HEK293 (cell line): ENCODE results near the gene VPS13D.

ENCODE experiments used
- CTCF ChIA-PET: fragments of 350-600 bp; formaldehyde crosslinking; extraction: SDS; loops from one replicate; lab custom pipeline; 2021; ENCODE audit warnings: antibody characterized with exemption; lab: Yijun Ruan, JAX
- POLR2A ChIA-PET: fragments of 300-600 bp; formaldehyde crosslinking; extraction: SDS; loops from one replicate; lab custom pipeline; 2020; ENCODE audit warnings: antibody characterized with exemption, inconsistent platforms; lab: Yijun Ruan, JAX
- H3K27ac ChIP-seq: fragments of 200-500 bp; sonication (Bioruptor generic); 2 replicates; pipeline ENCODE4 v1.5.1; 2014; ENCODE audit warnings: low read depth, low read length, control low read depth, inconsistent platforms; ENCODE audit errors: extremely low read depth
- H3K36me3 ChIP-seq, 2 experiments: fragments of 200-500 bp in 1 of 2; sonication (Bioruptor generic) in 1 of 2; 1 replicate in 1 of 2; 2 replicates in 1 of 2; pipeline ENCODE4 v1.5.1; 2014 to 2017; ENCODE audit warnings: inconsistent platforms in 2 of 2, low read length in 2 of 2; ENCODE audit not compliant: control insufficient read depth in 2 of 2, insufficient read depth in 1 of 2
- H3K4me1 ChIP-seq: fragments of 200-500 bp; sonication (Bioruptor generic); 2 replicates; pipeline ENCODE4 v1.5.1; 2014; ENCODE audit warnings: mild to moderate bottlenecking, low read length, inconsistent platforms; ENCODE audit not compliant: control insufficient read depth, insufficient read depth
- H3K4me3 ChIP-seq: 2 replicates; pipeline ENCODE4 v1.5.1; 2011; ENCODE audit warnings: low read depth, mild to moderate bottlenecking, control low read depth, low read length, moderate library complexity
- H3K9me3 ChIP-seq: fragments of 200-500 bp; sonication (Bioruptor generic); 2 replicates; pipeline ENCODE4 v1.5.1; 2014; ENCODE audit warnings: low read depth, low read length, inconsistent platforms; ENCODE audit not compliant: control insufficient read depth, insufficient read depth
- KLF10 ChIP-seq: fragments of 450-650 bp; IDR thresholded peaks from 2 replicates; pipeline ENCODE4 v1.5.1; 2018; ENCODE audit warnings: missing biosample characterization, mild to moderate bottlenecking, missing genetic modification characterization
- KLF9 ChIP-seq: fragments of 450-650 bp; formaldehyde crosslinking; IDR thresholded peaks from 2 replicates; pipeline ENCODE4 v1.5.1; 2016; ENCODE audit warnings: missing biosample characterization, missing genetic modification characterization, low read depth
- MYNN ChIP-seq: fragments of 450-650 bp; formaldehyde crosslinking; IDR thresholded peaks from 2 replicates; pipeline ENCODE4 v1.5.1; 2016; ENCODE audit warnings: missing biosample characterization, missing genetic modification characterization, borderline replicate concordance
- MZF1 ChIP-seq: fragments of 450-650 bp; formaldehyde crosslinking; IDR thresholded peaks from 2 replicates; pipeline ENCODE4 v1.5.1; 2017; ENCODE audit warnings: missing biosample characterization, missing genetic modification characterization, borderline replicate concordance
- SCRT2 ChIP-seq: fragments of 450-650 bp; formaldehyde crosslinking; IDR thresholded peaks from 2 replicates; pipeline ENCODE4 v1.5.1; 2016; ENCODE audit warnings: missing biosample characterization, missing genetic modification characterization
- SETDB1 ChIP-seq: IDR thresholded peaks from one replicate; pipeline ENCODE4 v1.6.1; 2017; ENCODE audit warnings: mild to moderate bottlenecking, low read length, moderate library complexity, mixed read lengths; ENCODE audit not compliant: insufficient read length
- SP2 ChIP-seq: fragments of 450-650 bp; formaldehyde crosslinking; IDR thresholded peaks from 2 replicates; pipeline ENCODE4 v1.5.1; 2016; ENCODE audit warnings: missing biosample characterization, missing genetic modification characterization
- ZBTB17 ChIP-seq: fragments of 450-650 bp; formaldehyde crosslinking; IDR thresholded peaks from 2 replicates; pipeline ENCODE4 v1.5.1; 2016; ENCODE audit warnings: missing biosample characterization, missing genetic modification characterization
- ZEB2 ChIP-seq: fragments of 450-650 bp; formaldehyde crosslinking; IDR thresholded peaks from 2 replicates; pipeline ENCODE4 v1.5.1; 2016; ENCODE audit warnings: missing biosample characterization, missing genetic modification characterization
- ZFP37 ChIP-seq: fragments of 450-650 bp; formaldehyde crosslinking; IDR thresholded peaks from 2 replicates; pipeline ENCODE4 v1.5.1; 2016; ENCODE audit warnings: missing biosample characterization, missing genetic modification characterization
- ZIC2 ChIP-seq: fragments of 450-650 bp; formaldehyde crosslinking; IDR thresholded peaks from 2 replicates; pipeline ENCODE4 v1.5.1; 2016; ENCODE audit warnings: missing biosample characterization, missing genetic modification characterization
- ZNF121 ChIP-seq: fragments of 450-650 bp; formaldehyde crosslinking; IDR thresholded peaks from 2 replicates; pipeline ENCODE4 v1.5.1; 2016; ENCODE audit warnings: missing biosample characterization, missing genetic modification characterization
- ZNF133 ChIP-seq: fragments of 450-650 bp; formaldehyde crosslinking; IDR thresholded peaks from 2 replicates; pipeline ENCODE4 v1.5.1; 2016; ENCODE audit warnings: missing biosample characterization, missing genetic modification characterization
- ZNF157 ChIP-seq: fragments of 450-650 bp; formaldehyde crosslinking; IDR thresholded peaks from 2 replicates; pipeline ENCODE4 v1.5.1; 2016; ENCODE audit warnings: missing biosample characterization, missing genetic modification characterization
- ZNF174 ChIP-seq: fragments of 450-650 bp; formaldehyde crosslinking; IDR thresholded peaks from 2 replicates; pipeline ENCODE4 v1.5.0; 2017; ENCODE audit warnings: missing biosample characterization, mild to moderate bottlenecking, missing genetic modification characterization
- ZNF211 ChIP-seq: fragments of 450-650 bp; formaldehyde crosslinking; IDR thresholded peaks from 2 replicates; pipeline ENCODE4 v1.5.1; 2016; ENCODE audit warnings: low read depth, missing biosample characterization, missing genetic modification characterization
- ZNF302 ChIP-seq: fragments of 450-650 bp; formaldehyde crosslinking; IDR thresholded peaks from 2 replicates; pipeline ENCODE4 v1.5.1; 2016; ENCODE audit warnings: missing biosample characterization, missing genetic modification characterization, low read depth
- ZNF335 ChIP-seq: fragments of 450-650 bp; formaldehyde crosslinking; conservative IDR thresholded peaks from 2 replicates; pipeline ENCODE4 v1.5.1; 2016; ENCODE audit warnings: missing biosample characterization, missing genetic modification characterization
- ZNF544 ChIP-seq: fragments of 450-650 bp; formaldehyde crosslinking; IDR thresholded peaks from 2 replicates; pipeline ENCODE4 v1.5.0; 2017; ENCODE audit warnings: missing biosample characterization, missing genetic modification characterization
- ZNF571 ChIP-seq: fragments of 450-650 bp; formaldehyde crosslinking; IDR thresholded peaks from 2 replicates; pipeline ENCODE4 v1.5.0; 2017; ENCODE audit warnings: missing biosample characterization, missing genetic modification characterization
- ZNF596 ChIP-seq: fragments of 450-650 bp; IDR thresholded peaks from 2 replicates; pipeline ENCODE4 v1.5.0; 2018; ENCODE audit warnings: missing biosample characterization, mild to moderate bottlenecking, missing genetic modification characterization, moderate library complexity
- ZNF623 ChIP-seq: fragments of 450-650 bp; formaldehyde crosslinking; IDR thresholded peaks from 2 replicates; pipeline ENCODE4 v1.5.1; 2016; ENCODE audit warnings: missing biosample characterization, missing genetic modification characterization
- ZNF624 ChIP-seq: fragments of 450-650 bp; formaldehyde crosslinking; IDR thresholded peaks from 2 replicates; pipeline ENCODE4 v1.5.1; 2017; ENCODE audit warnings: missing biosample characterization, missing genetic modification characterization
- ZNF747 ChIP-seq: fragments of 450-650 bp; formaldehyde crosslinking; IDR thresholded peaks from 2 replicates; pipeline ENCODE4 v1.5.1; 2016; ENCODE audit warnings: missing biosample characterization, missing genetic modification characterization
- TF ChIP-seq, protein P1 (sequence below): fragments of 450-650 bp; IDR thresholded peaks from 2 replicates; pipeline ENCODE4 v1.5.1; 2018; ENCODE audit warnings: missing biosample characterization, missing genetic modification characterization
- TF ChIP-seq, protein P2 (sequence below): fragments of 450-650 bp; formaldehyde crosslinking; IDR thresholded peaks from 2 replicates; pipeline ENCODE4 v1.5.1; 2016; ENCODE audit warnings: missing biosample characterization, missing genetic modification characterization
- TF ChIP-seq, protein P3 (sequence below): fragments of 450-650 bp; formaldehyde crosslinking; IDR thresholded peaks from 2 replicates; pipeline ENCODE4 v1.5.1; 2016; ENCODE audit warnings: missing biosample characterization, missing genetic modification characterization
- TF ChIP-seq, protein P4 (sequence below): fragments of 450-650 bp; formaldehyde crosslinking; IDR thresholded peaks from 2 replicates; pipeline ENCODE4 v1.5.1; 2016; ENCODE audit warnings: missing biosample characterization, missing genetic modification characterization

Gene VPS13D

DNA sequence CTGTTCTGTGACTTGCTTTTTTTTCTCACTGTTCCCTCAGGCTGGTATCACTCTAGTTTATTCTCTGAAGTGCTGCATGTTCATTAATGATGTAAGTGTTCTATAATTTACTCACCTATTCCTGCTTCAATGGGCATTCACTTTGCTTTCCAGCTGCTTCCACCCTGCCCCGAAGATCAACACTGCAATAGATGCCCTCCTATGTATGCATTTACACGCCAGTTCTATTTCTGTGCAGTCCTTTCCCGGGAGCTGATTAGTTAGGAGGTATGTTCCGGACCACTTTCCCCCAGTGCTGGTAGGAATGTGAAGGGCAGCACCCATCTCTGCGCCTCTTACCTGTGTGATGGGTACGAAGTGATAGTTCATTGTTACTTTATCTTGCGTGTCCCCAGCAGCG is 284.8 kb downstream of the VPS13D start:
- TF ChIP-seq SETDB1 = no peak
- TF ChIP-seq ZIC2 (tag by site-specific recombination) = no peak
- no peak for TF ChIP-seq ZNF747
- no peak for TF ChIP-seq ZNF544 (tag by site-specific recombination)
- TF ChIP-seq, protein P1, sequence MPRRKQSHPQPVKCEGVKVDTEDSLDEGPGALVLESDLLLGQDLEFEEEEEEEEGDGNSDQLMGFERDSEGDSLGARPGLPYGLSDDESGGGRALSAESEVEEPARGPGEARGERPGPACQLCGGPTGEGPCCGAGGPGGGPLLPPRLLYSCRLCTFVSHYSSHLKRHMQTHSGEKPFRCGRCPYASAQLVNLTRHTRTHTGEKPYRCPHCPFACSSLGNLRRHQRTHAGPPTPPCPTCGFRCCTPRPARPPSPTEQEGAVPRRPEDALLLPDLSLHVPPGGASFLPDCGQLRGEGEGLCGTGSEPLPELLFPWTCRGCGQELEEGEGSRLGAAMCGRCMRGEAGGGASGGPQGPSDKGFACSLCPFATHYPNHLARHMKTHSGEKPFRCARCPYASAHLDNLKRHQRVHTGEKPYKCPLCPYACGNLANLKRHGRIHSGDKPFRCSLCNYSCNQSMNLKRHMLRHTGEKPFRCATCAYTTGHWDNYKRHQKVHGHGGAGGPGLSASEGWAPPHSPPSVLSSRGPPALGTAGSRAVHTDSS (tag by site-specific recombination) = no peak
- TF ChIP-seq ZNF133 (tag by site-specific recombination) = no peak
- no peak for TF ChIP-seq ZNF624 (tag by site-specific recombination)
- TF ChIP-seq ZBTB17 = no peak
- no peak for TF ChIP-seq MZF1
- no peak for TF ChIP-seq ZNF174 (tag by site-specific recombination)
- TF ChIP-seq ZNF335 = no peak
- TF ChIP-seq ZNF302 (tag by site-specific recombination) = no peak
- TF ChIP-seq ZNF596 (tag by site-specific recombination) = no peak
- TF ChIP-seq, protein P2, sequence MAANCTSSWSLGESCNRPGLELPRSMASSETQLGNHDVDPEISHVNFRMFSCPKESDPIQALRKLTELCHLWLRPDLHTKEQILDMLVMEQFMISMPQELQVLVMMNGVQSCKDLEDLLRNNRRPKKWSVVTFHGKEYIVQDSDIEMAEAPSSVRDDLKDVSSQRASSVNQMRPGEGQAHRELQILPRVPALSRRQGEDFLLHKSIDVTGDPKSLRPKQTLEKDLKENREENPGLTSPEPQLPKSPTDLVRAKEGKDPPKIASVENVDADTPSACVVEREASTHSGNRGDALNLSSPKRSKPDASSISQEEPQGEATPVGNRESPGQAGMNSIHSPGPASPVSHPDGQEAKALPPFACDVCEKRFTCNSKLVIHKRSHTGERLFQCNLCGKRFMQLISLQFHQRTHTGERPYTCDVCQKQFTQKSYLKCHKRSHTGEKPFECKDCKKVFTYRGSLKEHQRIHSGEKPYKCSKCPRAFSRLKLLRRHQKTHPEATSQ (tag by site-specific recombination) = no peak
- TF ChIP-seq, all 188 proteins: peak for 0

GRCh38 chr1:12515234-12515633 is 285.4 kb downstream of the VPS13D start:
- H3K27ac ChIP-seq = no peak overlapping the region
- 0 out of 2 replicates have a peak, but pooled peaks cover 3% of the 10 kb centered on the region for H3K4me1 ChIP-seq
- H3K4me3 ChIP-seq = no peak overlapping the region
- peaks cover 0 to 4% of the 10 kb centered on the region in 2 experiments; a peak in 1 of 3 replicates for H3K36me3 ChIP-seq
- TF ChIP-seq ZNF121 (tag by site-specific recombination) (peak; percentile 86), ZNF623 (tag by site-specific recombination) (no peak)
- ChIA-PET CTCF (no interaction called here), POLR2A (no interaction called here)
- no peaks in the 10 kb centered on the region for H3K9me3 ChIP-seq

More for the DNA sequence above, 284.8 kb downstream of the VPS13D start:
- Histone ChIP-seq H3K27ac (no peak overlapping the region), H3K9me3 (no peaks in the 10 kb centered on the region), H3K4me1 (0 out of 2 replicates have a peak, but pooled peaks cover 3% of the 10 kb centered on the region), H3K36me3 (peaks cover 0 to 4% of the 10 kb centered on the region in 2 experiments; a peak in 1 of 3 replicates), H3K4me3 (no peak overlapping the region)
- CTCF ChIA-PET = interaction anchor here (0.7 kb wide), 1 partner anchor 142 kb away, joined by 4 read pairs; no protein-coding TSS in a partner anchor
- POLR2A ChIA-PET = no interaction called here

DNA sequence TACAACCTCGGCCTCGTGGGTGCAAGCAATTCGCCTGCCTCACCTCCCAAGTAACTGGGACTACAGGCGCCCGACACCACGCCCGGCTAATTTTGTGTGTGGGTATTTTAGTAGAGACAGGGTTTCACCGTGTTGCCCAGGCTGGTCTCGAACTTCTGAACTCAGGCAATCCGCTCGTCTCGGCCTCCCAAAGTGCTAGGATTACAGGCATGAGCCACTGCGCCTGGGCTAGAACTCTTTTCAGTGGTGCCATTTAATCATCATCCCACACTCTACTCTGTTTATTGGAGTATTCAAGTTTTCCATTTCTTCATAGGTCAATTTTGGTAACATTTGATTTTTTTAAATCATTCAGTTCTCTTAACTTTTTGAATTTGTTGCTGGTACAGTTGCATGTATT is 286.9 kb downstream of the VPS13D start:
- ChIA-PET POLR2A (no interaction called here), CTCF (interaction anchor here (0.6 kb wide), 1 partner anchor 236 kb away, joined by 3 read pairs; no protein-coding TSS in a partner anchor)
- Histone ChIP-seq H3K36me3 (no peaks in the 10 kb centered on the region), H3K9me3 (no peaks in the 10 kb centered on the region)
- TF ChIP-seq, protein P3, sequence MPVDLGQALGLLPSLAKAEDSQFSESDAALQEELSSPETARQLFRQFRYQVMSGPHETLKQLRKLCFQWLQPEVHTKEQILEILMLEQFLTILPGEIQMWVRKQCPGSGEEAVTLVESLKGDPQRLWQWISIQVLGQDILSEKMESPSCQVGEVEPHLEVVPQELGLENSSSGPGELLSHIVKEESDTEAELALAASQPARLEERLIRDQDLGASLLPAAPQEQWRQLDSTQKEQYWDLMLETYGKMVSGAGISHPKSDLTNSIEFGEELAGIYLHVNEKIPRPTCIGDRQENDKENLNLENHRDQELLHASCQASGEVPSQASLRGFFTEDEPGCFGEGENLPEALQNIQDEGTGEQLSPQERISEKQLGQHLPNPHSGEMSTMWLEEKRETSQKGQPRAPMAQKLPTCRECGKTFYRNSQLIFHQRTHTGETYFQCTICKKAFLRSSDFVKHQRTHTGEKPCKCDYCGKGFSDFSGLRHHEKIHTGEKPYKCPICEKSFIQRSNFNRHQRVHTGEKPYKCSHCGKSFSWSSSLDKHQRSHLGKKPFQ (tag by site-specific recombination) = no peak
- TF ChIP-seq KLF10 (tag by site-specific recombination) = no peak
- no peak for TF ChIP-seq ZNF211 (tag by site-specific recombination)
- no peak for TF ChIP-seq SP2 (tag by site-specific recombination)
- no peak for TF ChIP-seq ZNF133 (tag by site-specific recombination)
- no peak for TF ChIP-seq MYNN
- TF ChIP-seq KLF9 (tag by site-specific recombination) = no peak
- TF ChIP-seq, protein P4, sequence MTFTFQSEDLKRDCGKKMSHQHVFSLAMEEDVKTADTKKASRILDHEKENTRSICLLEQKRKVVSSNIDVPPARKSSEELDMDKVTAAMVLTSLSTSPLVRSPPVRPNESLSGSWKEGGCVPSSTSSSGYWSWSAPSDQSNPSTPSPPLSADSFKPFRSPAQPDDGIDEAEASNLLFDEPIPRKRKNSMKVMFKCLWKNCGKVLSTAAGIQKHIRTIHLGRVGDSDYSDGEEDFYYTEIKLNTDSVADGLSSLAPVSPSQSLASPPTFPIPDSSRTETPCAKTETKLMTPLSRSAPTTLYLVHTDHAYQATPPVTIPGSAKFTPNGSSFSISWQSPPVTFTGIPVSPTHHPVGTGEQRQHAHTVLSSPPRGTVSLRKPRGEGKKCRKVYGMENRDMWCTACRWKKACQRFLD = no peak
- no peak for TF ChIP-seq ZFP37 (tag by site-specific recombination)
- no peak for TF ChIP-seq ZNF157 (tag by site-specific recombination)
- no peak for TF ChIP-seq ZEB2
- TF ChIP-seq ZNF571 = no peak
- TF ChIP-seq SCRT2 (tag by site-specific recombination) = no peak
- TF ChIP-seq, all 188 proteins: peak for 0
- Histone ChIP-seq H3K27ac (no peak overlapping the region), H3K4me1 (0 out of 2 replicates have a peak, but pooled peaks cover 3% of the 10 kb centered on the region), H3K4me3 (no peak overlapping the region)
